Ishikawa (cell line): ENCODE measurements around the gene CRABP1.

Experiments
- CEBPB ChIP-seq: IDR thresholded peaks from 2 replicates; pipeline ENCODE4 v1.6.1; 2012
- EP300 ChIP-seq: IDR thresholded peaks from 2 replicates; pipeline ENCODE4 v1.6.1; 2012; ENCODE audit warnings: borderline replicate concordance
- MAX ChIP-seq: IDR thresholded peaks from 2 replicates; pipeline ENCODE4 v1.6.1; 2012
- REST ChIP-seq: IDR thresholded peaks from 2 replicates; pipeline ENCODE4 v1.6.1; 2012; ENCODE audit warnings: low read depth, mild to moderate bottlenecking
- TAF1 ChIP-seq: IDR thresholded peaks from 2 replicates; pipeline ENCODE4 v1.6.1; 2012; ENCODE audit warnings: low read depth, mild to moderate bottlenecking
- TCF12 ChIP-seq: IDR thresholded peaks from 2 replicates; pipeline ENCODE4 v1.6.1; 2012; ENCODE audit warnings: low read depth
- ZBTB7A ChIP-seq: IDR thresholded peaks from 2 replicates; pipeline ENCODE4 v1.6.1; 2012; ENCODE audit warnings: low read depth

- TF ChIP-seq TAF1 (no peak), CEBPB (no peak), EP300 (no peak), MAX (no peak), TCF12 (no peak), REST (no peak), ZBTB7A (no peak)
Measured at GRCh38 chr15:78394026-78394425, 53.9 kb downstream of the CRABP1 start.
